ENCODE data around the gene SH3BGR. TPM values are rescaled to one million over a fixed set of nuclear protein-coding genes. Genes with fewer than 3 reads are reported as not detected.
"Not testable (repeated sequence)": the region's sequence is repeated elsewhere in the genome, so short reads cannot be mapped to it uniquely, and the experiment has no call there.

The SH3BGR gene
- total RNA-seq, 2 donors from 2014 or later, result 3.1 to 3.2 TPM

DNA sequence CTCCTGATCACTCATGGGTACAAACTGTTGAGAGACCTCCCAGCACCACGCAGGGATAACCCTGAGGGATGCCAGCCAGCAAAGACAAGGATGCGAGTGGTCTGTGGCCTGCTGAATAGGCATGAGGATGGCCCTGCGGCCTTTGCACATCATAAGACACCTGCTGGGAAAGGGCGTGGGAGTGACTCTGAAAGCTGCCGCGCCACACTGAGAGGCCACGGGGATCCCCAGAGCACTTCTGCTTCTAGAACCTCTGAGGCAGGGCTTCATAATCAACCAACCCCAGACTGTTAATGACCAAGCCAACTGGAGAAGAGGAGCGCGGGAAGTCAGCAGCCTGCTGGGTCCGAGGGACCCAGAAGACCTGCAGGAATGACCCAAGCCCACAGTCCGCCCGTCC lies 73.8 kb downstream of the SH3BGR start:
- no peaks in the 10 kb centered on the region for H3K9me3 Mint-ChIP-seq
- no peak overlapping the region for H3K27ac Mint-ChIP-seq
- DNase-seq (ENCODE audit: low spot score in 2 of 2) (no peak), ATAC-seq (no peak)
- H3K36me3 Mint-ChIP-seq, result no peaks in the 10 kb centered on the region

DNA sequence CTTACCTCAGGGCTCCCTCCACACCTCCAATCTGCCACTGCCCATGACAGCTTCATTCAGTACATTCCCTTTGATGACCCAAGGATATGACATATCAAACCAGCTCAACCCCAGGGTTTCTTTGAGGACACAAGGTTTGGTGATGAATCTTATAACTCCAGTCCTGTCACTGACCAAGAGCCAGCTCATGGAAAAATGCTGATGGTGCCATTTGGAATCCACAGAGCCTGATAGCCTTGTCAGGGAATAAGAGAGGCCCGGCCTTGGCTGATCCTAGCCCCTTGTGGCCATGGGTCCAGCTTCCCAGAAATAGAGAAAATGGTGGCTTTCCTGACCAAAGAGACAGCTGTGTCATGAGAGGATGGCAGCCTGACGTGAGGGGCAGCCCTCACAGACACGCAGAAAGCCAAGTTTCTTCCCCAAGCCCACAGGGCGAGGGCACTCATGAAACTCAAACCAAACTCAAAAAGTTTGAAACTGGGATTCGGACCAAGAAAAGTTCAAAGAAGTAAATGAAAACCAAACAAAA lies 75.4 kb downstream of the SH3BGR start:
- Mint-ChIP-seq H3K27ac (no peak overlapping the region), H3K36me3 (no peaks in the 10 kb centered on the region), H3K9me3 (no peaks in the 10 kb centered on the region)
- ATAC-seq (no peak), DNase-seq (ENCODE audit: low spot score in 2 of 2) (no peak)

DNA sequence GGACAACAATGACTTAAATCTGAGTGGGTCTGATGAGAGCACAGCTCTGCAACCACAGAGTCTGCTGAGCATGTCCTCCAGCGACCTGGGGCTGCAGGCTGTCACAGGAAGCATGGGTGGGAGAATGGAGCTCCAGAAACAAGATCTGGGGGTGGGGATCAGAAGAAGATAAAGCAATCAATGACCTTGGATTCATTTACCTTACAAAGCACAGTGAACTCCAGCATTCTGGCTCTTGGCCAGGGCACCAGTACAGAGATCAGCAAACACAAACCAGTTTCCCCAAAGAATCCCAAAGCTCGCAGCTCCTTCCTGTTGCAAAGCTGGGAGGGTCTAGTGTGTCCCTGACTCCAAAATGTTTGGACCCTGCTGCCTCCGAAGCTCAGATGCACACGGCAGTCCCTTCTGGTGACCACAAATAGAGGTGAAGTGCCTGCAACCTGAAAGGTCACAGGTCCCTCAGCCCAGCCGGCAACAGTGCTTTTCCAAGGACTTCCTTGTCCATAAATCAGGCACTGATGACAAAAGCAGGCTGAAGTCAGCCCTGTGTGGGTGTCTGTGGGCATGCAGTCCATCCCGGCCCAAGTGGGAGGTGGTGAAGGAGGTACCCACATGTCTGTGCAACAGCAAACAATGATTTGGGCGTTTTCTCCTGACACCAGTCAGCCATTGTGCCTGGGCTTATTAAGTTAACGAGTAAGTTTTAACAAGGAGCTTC lies 76.1 kb downstream of the SH3BGR start:
- H3K27ac Mint-ChIP-seq, result peak overlapping the region in 1 of 2 donors; percentile 40
- H3K9me3 Mint-ChIP-seq, result no peaks in the 10 kb centered on the region
- DNase-seq (ENCODE audit: low spot score in 2 of 2), result no peak
- H3K36me3 Mint-ChIP-seq, result no peaks in the 10 kb centered on the region
- no peak for ATAC-seq

DNA sequence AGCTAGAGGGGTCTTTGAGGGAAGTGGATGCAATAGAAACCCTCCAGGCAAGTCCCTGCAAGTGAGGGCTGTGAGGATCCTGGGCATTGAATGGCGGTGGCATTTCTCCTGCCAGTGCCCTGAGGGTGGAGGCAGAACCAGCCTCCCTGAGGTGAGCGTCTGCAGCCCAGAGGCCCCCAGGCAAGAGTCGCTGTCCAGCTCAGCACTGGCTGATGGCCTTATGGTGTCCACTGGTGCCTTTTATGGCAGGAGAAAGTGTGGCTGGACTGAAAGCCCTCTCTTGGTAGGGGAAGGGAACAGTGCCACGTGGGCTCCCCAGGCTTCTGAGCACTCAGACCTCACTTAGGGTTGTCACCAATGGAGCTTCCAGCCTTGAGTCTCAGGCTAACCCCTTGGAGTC lies 77.3 kb downstream of the SH3BGR start:
- H3K27ac Mint-ChIP-seq, result no peak overlapping the region
- DNase-seq (ENCODE audit: low spot score in 2 of 2) (no peak), ATAC-seq (no peak)
- H3K36me3 Mint-ChIP-seq, result no peaks in the 10 kb centered on the region
- H3K9me3 Mint-ChIP-seq, result no peaks in the 10 kb centered on the region

DNA sequence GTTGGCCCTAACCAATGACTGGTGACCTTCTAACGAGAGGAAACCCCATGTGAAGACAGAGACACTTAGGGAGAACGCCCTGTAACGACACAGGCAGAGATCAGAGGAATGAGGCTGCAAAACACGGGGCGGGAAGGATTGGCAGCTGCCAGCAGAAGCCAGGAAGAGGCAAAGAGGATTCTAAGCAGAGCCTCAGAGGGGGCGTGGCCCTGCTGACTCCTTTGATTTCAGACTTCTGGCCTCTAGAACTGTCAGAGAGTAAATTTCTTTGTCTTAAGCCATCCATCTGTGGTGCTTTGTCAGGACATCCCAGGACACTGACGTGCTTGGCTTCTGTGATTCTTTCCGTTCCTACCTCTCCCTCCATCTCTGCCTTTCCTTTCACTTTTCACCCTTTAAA lies 79.3 kb downstream of the SH3BGR start:
- no peak for DNase-seq (ENCODE audit: low spot score in 2 of 2)
- Mint-ChIP-seq H3K27ac (no peak overlapping the region), H3K36me3 (no peaks in the 10 kb centered on the region), H3K9me3 (no peaks in the 10 kb centered on the region)
- no peak for ATAC-seq

DNA sequence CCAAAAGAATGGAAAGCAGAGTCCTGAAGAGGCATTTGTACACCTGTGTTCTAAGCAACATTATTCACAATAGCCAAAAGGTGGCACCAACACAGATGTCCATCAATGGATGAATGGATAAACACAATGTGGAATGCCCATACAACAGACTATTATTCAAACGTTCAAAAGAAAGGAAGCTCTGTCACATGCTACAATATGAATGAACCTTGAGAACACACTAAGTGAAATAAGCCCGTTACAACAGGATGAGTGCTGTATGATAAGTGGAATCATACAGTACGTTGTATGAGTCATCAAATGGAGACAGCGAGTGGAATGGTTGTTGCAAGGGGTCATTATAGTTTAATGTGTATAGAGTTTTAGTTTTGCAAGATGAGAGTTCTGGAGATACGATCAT lies 80.1 kb downstream of the SH3BGR start:
- ATAC-seq, result no peak
- Mint-ChIP-seq H3K36me3 (no peaks in the 10 kb centered on the region), H3K9me3 (no peaks in the 10 kb centered on the region), H3K27ac (no peak overlapping the region)
- no peak for DNase-seq (ENCODE audit: low spot score in 2 of 2)

DNA sequence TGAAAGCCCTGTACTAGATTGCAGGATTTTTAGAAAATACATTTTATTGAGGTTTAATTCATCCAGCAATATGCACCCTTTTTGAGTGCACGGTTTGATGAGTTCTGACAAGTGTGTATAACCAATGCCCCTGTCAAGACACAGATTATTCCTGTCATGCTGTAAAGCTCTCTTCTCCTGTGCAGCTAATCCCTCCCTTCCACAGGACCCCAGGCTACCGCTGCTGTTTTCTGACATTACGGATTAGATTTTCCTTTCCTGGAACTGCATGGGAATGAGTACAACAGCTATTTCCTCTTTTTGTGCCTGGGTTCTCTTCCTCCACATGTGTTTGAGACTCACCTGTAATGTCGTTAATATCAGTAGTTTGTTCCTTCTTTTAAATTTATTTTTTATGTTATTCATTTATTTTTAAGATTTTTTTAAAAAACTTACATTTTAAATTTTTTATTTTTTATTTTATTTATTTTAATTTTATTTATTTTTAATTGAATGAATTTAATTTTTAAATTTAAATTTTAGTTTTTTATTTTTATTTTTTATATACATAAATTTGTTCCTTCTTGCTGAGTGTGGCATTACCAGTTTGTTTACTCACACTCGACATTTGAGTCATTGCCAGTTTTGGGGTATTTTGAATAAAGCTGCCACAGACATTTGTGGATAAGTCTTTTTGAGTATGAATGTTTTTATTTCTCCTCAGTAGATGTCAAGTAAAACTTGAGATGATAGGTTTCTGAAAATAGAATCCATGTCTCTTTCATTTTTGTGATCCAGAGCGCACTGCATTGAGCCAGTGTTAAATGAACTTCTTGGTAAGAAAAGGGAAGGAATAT lies 82.0 kb downstream of the SH3BGR start:
- Mint-ChIP-seq H3K9me3 (no peaks in the 10 kb centered on the region), H3K36me3 (no peaks in the 10 kb centered on the region), H3K27ac (no peak overlapping the region)
- ATAC-seq (no peak), DNase-seq (ENCODE audit: low spot score in 2 of 2) (no peak)

DNA sequence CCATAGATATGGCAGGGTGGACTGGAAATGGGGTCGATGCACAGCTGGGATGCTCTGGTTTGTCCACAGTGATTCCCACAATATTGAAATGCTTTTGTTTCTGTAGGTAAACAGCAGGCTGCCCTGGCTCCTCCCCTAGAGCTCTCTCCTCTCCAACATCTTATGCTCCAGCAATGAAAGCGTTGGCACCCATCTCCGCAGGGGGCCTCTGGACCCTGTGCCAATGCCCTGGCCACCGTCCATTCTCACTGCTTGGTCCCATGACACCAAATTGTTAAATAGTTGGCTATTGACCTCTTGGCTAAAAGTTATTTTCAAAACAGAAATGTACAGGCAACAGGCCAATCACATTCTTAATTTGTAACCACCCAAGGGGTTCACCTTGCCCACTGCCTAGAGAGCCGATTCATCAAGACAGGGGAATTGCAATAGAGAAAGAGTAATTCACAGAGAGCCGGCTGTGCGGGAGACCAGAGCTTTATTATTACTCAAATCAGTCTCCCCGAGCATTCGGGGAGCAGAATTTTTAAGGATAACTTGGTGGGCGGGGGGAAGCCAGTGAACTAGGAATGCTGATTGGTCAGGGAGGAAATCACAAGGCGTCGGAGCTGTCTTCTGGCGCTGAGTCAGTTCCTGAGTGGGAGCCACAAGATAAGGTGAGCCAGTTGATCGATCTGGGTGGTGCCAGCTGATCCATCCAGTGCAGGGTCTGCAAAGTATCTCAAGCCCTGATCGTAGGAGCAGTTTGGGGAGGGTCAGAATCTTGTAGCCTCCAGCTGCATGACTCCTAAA lies 84.1 kb downstream of the SH3BGR start:
- Mint-ChIP-seq H3K27ac (no peak overlapping the region), H3K9me3 (no peaks in the 10 kb centered on the region), H3K36me3 (no peaks in the 10 kb centered on the region)
- DNase-seq (ENCODE audit: low spot score in 2 of 2) (no peak), ATAC-seq (no peak)

DNA sequence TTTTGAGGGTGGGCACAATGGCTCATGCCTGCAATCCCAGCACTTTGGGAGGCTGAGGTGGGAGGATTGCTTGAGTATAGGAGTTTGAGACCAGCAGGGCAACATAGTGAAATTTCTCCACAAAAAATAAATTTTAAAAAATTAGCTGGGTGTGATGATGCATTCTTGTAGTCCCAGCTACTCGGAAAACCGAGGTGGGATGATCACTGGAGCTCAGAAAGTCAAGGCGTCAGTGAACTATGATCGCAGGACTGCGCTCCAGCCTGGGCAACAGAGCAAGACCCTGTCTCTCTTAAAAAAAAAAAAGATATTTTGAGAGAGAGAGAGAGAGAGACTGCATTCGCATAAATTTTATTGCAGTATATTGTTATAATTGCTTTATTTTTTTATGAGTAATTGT lies 85.1 kb downstream of the SH3BGR start:
- no peak overlapping the region for H3K27ac Mint-ChIP-seq
- DNase-seq (ENCODE audit: low spot score in 2 of 2) (no peak), ATAC-seq (no peak)
- no peaks in the 10 kb centered on the region for H3K9me3 Mint-ChIP-seq
- no peaks in the 10 kb centered on the region for H3K36me3 Mint-ChIP-seq

DNA sequence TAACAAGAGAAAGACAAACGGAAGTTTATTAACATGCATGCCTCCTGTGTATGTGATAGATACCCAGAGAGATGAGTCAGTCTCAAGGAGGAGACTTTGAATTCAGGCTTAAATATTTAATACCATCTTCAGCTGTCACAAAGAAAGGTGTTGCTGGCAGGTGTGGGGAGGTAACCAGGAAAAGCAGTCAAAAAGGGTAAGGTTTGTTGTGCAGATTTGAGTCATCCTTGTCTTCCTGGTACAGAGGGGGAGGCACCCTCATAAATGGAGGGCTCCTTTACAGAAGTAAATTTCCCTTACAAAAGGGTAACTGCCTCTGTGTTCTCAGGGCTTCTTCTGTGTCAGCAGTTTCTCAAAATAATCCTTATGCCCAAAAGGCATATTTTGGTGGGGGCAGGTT lies 85.8 kb downstream of the SH3BGR start:
- no peaks in the 10 kb centered on the region for H3K9me3 Mint-ChIP-seq
- H3K27ac Mint-ChIP-seq, result no peak overlapping the region
- no peaks in the 10 kb centered on the region for H3K36me3 Mint-ChIP-seq
- DNase-seq (ENCODE audit: low spot score in 2 of 2), result no peak
- peak in 1 of 2 donors; percentile 51 for ATAC-seq

DNA sequence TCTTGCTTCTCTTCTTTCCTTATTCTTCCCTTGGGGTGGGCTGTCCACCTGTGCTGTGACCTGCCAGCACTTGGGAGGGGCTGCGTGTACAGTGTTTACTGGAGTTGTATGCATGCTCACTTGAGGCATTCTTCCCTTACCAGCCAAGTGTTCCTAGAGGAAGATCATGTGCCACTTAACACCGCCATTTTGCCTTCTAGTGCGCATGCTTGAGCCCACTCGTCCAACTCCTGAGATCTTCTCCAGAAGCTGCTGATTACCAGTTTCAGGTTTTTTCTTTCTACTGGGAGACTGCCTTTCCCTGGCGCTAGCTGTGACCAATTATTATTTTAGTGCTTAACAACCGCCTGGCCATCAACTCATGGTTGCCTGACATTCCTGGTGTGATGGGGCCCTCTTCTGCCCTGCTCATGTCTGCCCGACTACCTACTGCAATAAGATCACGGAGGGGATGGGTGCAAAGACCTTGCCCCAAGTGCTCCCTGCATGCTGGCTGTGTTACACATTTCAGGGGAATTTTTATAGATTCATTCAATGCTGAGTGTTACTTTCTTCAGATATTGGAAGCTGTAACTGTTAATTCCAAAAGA lies 86.8 kb downstream of the SH3BGR start:
- no peak overlapping the region for H3K27ac Mint-ChIP-seq
- DNase-seq (ENCODE audit: low spot score in 2 of 2), result no peak
- ATAC-seq, result no peak

DNA sequence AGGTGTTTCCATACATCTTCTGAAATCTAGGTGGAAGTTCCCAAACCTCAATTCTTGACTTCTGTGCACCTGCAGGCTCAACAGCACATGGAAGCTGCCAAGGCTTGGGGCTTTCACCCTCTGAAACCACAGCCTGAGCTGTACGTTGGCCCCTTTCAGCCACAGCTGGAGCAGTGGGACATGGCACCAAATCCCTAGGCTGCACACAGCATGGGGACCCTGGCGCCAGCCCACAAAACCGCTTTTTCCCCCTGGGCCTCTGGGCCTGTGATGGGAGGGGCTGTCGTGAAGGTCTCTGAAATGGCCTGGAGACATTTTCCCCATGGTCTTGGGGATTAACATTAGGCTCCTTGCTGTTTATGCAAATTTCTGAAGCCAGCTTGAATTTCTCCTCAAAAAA lies 88.6 kb downstream of the SH3BGR start:
- not testable (repeated sequence) for H3K36me3 Mint-ChIP-seq; H3K27ac Mint-ChIP-seq; H3K9me3 Mint-ChIP-seq; DNase-seq (ENCODE audit: low spot score in 2 of 2); ATAC-seq

More for the DNA sequence above, 86.8 kb downstream of the SH3BGR start:
- H3K9me3 Mint-ChIP-seq, result no peaks in the 10 kb centered on the region
- H3K36me3 Mint-ChIP-seq, result no peaks in the 10 kb centered on the region

DNA sequence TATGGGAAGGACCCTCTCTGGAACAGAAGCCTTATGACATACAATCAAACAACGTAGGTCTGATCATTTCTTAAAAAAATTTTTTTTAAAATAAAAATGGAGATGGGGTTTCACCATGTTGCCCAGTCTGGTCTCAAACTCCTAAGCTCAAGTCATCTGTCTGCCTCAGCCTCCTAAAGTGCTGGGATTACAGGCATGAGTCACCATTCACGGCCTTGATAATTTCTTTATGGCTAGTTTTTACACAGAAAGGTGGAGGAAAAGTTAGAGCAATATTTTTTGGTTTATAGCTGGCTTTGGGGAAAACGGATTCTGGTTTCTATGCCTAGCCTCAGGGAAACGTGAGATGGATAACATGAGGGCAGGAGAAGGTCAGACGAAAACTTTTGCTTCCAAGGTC lies 91.0 kb downstream of the SH3BGR start:
- DNase-seq (ENCODE audit: low spot score in 2 of 2) (no peak), ATAC-seq (no peak)
- Mint-ChIP-seq H3K27ac (no peak overlapping the region), H3K36me3 (no peaks in the 10 kb centered on the region), H3K9me3 (no peaks in the 10 kb centered on the region)

DNA sequence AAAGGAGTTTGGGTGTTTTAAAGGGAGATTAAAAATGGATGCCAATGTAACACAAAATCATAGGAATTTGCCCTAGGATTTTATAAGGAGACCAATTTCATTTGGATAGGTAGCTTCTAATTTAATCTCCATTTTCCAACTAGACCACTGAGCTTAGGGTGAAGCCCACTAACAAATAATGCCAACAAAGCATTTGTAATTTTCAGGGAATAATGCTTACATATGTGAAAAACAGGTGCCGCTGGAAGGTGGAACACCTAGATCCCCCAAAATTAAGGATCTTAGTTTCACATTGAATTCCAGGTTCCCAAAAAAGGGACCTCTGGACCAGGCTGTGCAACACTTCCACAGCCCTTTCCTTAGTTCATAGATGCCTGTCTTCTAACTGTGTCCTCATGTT lies 94.8 kb downstream of the SH3BGR start:
- ATAC-seq, result no peak

DNA sequence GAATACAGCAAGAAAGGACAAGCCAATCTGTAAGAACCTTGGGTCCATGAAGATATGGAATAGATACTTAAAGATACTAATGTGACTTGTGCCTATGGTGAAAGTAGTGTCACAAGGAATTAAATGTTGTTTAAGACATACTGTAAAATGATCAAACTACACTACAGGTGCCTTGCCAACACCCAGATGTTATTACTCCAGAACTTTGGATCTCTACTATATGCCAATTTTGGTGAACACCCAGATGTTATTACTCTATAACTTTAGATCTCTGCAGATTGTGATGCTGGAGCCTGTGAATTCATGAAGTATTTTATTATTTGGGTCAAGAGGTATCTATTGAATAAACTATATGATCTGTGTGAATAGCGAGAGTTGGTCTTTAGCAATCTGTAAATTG lies 101.1 kb downstream of the SH3BGR start:
- ATAC-seq, result no peak
- H3K9me3 Mint-ChIP-seq, result no peaks in the 10 kb centered on the region
- DNase-seq (ENCODE audit: low spot score in 2 of 2), result no peak
- no peak overlapping the region for H3K27ac Mint-ChIP-seq
- H3K36me3 Mint-ChIP-seq, result no peaks in the 10 kb centered on the region

More for the DNA sequence above, 94.8 kb downstream of the SH3BGR start:
- H3K27ac Mint-ChIP-seq, result no peak overlapping the region
- no peaks in the 10 kb centered on the region for H3K36me3 Mint-ChIP-seq
- no peaks in the 10 kb centered on the region for H3K9me3 Mint-ChIP-seq
- no peak for DNase-seq (ENCODE audit: low spot score in 2 of 2)

DNA sequence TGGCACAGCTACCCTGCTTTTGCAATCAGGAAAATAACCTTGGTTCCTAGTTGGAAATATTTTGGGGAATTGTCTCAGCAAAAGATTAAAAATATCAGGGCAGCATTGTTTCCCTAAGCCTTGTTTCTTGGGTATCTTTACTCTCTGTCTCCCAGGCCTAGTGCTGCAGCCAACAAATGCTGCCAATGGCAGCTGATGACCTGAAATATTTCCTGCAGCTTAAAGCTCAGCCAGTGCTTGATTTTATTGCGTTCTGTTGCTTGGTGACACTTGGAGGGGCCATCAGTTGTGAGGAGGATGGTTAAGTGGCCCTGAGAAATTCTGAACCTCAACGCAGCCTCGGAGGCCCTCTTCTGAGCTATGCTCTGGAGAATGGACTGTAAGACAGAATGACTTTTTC lies 101.6 kb downstream of the SH3BGR start:
- ATAC-seq, result no peak
- Mint-ChIP-seq H3K36me3 (no peaks in the 10 kb centered on the region), H3K27ac (no peak overlapping the region), H3K9me3 (peaks cover 0 to 3% of the 10 kb centered on the region in 2 donors)
- no peak for DNase-seq (ENCODE audit: low spot score in 2 of 2)
